K562 treated with DMSO at 1 percent for 12 hours (cell line): ENCODE measurements around the gene STAMBP. TPM values are rescaled to one million over a fixed set of nuclear protein-coding genes. Genes with fewer than 3 reads are reported as not detected.

Source experiments
- total RNA-seq: library from RNA; unstranded; fragments of 300-600 nt; gene quantifications from 2 replicates; pipeline ENCODE4 v1.2.3, GENCODE V29; 2022; ENCODE audit not compliant: insufficient read depth

STAMBP gene
- total RNA-seq: 27.5 and 52.7 TPM in 2 replicates

DNA sequence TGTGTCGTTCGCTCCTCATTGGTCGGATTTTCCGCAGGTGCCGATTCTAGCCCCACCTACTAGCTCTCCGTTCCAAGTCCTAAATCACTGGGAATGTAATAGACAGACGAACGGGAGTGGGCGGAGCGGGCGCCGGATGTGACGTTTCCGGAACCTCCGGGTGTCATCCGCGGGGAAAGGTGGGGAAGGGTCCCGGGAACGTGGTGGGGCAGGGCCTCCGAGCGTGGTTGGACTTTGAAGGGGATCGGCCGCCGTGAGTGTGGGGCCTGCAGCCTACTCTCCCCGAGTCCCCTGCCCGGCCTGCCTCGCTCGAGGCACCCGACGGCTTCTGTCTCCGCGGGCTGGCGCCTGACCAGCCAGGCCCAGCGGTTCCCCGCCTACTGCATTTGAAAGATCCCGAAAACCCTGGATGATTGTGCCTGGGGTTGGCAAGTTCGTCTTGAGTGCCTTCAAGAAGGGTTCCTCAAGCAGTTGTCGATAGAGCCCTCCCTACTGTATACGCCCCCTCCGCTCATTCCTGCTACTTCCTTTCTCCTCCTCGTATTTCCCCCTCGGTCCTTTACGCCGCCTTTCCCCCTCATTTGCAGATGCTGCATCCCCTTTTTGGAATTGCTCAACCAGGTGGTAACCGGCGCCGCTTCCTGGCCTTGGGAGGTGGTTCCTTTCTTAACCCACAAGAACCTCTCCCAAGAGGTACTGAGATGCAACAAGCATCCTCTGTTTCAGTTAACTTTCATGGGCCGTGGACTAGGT lies at the start of gene STAMBP:
TSS of gene STAMBP (plus strand) at position 144 of the 753 bp plus-strand sequence. CDS start 1,896 bp downstream, outside the sequence.

DNA sequence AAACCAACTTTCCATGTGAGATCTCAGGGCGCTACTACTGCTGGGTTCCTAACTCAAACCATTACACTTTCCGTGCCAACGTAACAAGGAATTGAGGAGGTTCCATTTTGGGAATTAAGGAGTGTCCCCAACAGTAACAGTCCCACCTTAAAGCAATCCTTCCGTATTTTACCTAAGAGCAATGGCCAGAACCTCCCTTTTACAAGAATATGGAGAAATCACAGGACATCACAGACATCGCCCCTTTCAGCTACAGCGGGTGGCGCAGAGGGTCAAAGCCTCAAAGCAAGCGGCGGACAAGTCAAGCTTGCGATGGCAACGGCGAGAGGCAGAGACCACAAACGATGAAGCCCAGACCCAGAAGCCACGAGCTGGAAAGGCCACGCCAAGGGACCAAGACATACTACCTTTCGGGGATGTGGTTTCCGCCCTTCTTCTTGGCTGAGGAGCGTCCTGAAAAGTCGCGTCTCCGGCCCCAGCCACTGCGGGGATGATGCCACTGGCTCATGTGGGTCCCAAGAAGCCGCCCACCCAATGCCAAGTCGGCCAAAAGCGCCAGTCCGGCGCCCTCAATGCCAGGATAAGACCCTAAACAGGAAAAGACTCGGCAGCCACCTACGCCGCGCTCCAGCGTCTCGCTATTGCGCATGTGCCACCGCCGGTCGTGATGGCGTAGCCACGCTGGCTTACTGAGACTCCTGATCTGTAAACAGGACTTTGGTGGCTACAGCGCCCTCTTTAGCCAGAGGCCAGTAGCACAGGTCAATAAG lies 49.1 kb upstream of the STAMBP start, which contains the start of gene DUSP11:
TSS of gene DUSP11 (minus strand) at position 637 of the 770 bp plus-strand sequence. CDS start at position 508, 129 bp downstream.

GRCh38 chr2:73783883-73784282 lies 44.9 kb upstream of the STAMBP start, which contains the start of gene C2orf78:
Gene C2orf78 (plus strand): TSS chr2:73784183. CDS start chr2:73784310, 127 bp downstream.

DNA sequence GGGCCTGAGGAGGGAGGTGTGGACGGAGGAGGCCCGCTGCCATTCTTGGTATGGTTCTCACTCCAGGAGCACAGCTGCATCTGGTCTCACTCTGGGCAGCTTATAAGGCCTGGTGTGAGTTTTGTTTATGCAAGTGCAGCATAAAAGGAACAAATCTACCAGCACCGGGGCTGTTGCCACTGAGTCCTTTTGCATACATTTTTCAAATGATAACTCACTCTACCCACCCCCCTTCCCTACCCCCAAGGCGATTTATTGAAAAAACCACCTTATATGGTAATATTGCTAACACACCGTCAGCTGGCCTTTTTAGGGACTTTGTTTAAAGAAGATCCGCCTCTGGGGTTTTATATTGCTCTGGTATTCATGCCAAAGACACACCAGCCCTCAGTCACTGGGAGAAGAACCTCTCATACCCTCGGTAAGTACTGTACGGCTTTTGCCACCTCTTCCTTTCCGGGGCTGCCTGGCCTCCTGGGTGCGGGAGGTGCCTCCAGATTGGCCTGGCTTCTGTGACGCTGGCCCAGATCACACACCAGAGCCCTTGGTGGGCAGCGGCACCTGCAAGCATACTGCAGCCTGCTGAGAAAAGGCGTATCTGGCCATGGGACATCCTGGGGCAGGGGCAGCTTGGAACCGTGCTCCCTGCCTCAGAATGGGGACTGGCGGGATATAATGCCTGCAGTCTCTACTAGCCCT lies 64.0 kb downstream of the STAMBP start, which contains the start of gene ACTG2:
TSS of gene ACTG2 (plus strand) at position 378 of the 699 bp plus-strand sequence. CDS start 8,304 bp downstream, outside the sequence.

Other genes starting within 250 kb of the STAMBP start
- gene NAT8, start 186.5 kb upstream of the STAMBP start, total RNA-seq: not detected in 2 replicates
- gene TPRKB, start 91.6 kb upstream of the STAMBP start, total RNA-seq: 51.8 and 55.7 TPM in 2 replicates
- gene DUSP11, start 48.9 kb upstream of the STAMBP start, total RNA-seq: 18.1 and 29.1 TPM in 2 replicates
- gene C2orf78, start 44.8 kb upstream of the STAMBP start, total RNA-seq: 0.43 and 0.65 TPM in 2 replicates
- gene ACTG2, start 64.0 kb downstream of the STAMBP start, total RNA-seq: not detected in 2 replicates
- gene DGUOK, start 97.9 kb downstream of the STAMBP start, total RNA-seq: 103 and 131 TPM in 2 replicates
- 1.7 and 12.6 TPM in 2 replicates for gene TET3, start 155.9 kb downstream of the STAMBP start, total RNA-seq